Thymus (tissue), 11 donors: ENCODE measurements around the gene GDPD5. TPM values are rescaled to one million over a fixed set of nuclear protein-coding genes. Genes with fewer than 3 reads are reported as not detected.

Source experiments
- DNase-seq, 9 donors: peaks; one replicate each; pipeline ENCODE4 v3.0.0-alpha.2; 2013; ENCODE audit warnings: low spot score in 9 of 9, low read depth in 6 of 9, missing footprints in 1 of 9
- H3K27ac ChIP-seq, 2 donors: one replicate each; pipeline ENCODE4 v1.5.1; 2013; ENCODE audit warnings: control low read depth in 1 of 2, low read depth in 1 of 2, low read length in 1 of 2, mild to moderate bottlenecking in 1 of 2, moderate library complexity in 1 of 2
- H3K27me3 ChIP-seq, 2 donors: one replicate each; pipeline ENCODE4 v1.5.1; 2013; ENCODE audit warnings: low read length in 1 of 2; ENCODE audit not compliant: control insufficient read depth in 2 of 2, insufficient read depth in 1 of 2
- H3K36me3 ChIP-seq, 2 donors: one replicate each; pipeline ENCODE4 v1.5.1; 2013; ENCODE audit warnings: low read length in 1 of 2, mild to moderate bottlenecking in 1 of 2, moderate library complexity in 1 of 2; ENCODE audit not compliant: control insufficient read depth in 2 of 2, insufficient read depth in 2 of 2
- H3K4me1 ChIP-seq, 2 donors: one replicate each; pipeline ENCODE4 v1.5.1; 2013; ENCODE audit warnings: low read length in 2 of 2; ENCODE audit not compliant: control insufficient read depth in 2 of 2, insufficient read depth in 2 of 2
- H3K4me3 ChIP-seq, 2 donors: one replicate each; pipeline ENCODE4 v1.5.1; 2013; ENCODE audit warnings: low read length in 2 of 2, control low read depth in 1 of 2, mild to moderate bottlenecking in 1 of 2
- H3K9me3 ChIP-seq, 2 donors: one replicate each; pipeline ENCODE4 v1.5.1; 2013; ENCODE audit warnings: low read length in 1 of 2, mild to moderate bottlenecking in 1 of 2; ENCODE audit not compliant: control insufficient read depth in 2 of 2, insufficient read depth in 1 of 2
- WGBS: extraction: QIAGEN DNeasy Blood & Tissue Kit; methylation state at CpG from one replicate; pipeline ENCODE4 v1.1.7; 2013; 5-methylcytosine and 5-hydroxymethylcytosine counted together
- polyA plus RNA-seq: library from polyadenylated mRNA; stranded (reverse); fragments of 200-250 nt; gene quantifications from one replicate; pipeline ENCODE4 v1.2.3, GENCODE V29; 2013
- total RNA-seq: library from RNA; stranded (reverse); fragments of 120-200 nt; gene quantifications from one replicate; pipeline ENCODE4 v1.2.4, GENCODE V29; 2013
- donor health status: healthy.

The GDPD5 gene
- total and polyA plus RNA-seq, 2 donors: 3.1 to 25.3 TPM

GRCh38 chr11:75560644-75561043 lies 34.9 kb upstream of the GDPD5 start:
- DNase-seq: no peak
- Histone ChIP-seq H3K4me1 (peaks cover 5 to 59% of the 10 kb centered on the region in 2 donors), H3K4me3 (no peak overlapping the region), H3K27ac (no peak overlapping the region), H3K9me3 (no peaks in the 10 kb centered on the region), H3K36me3 (no peaks in the 10 kb centered on the region), H3K27me3 (peaks cover 0 to 4% of the 10 kb centered on the region in 2 donors)
- WGBS: 91% methylated on average over 1 of the region's 1 CpG

GRCh38 chr11:75558939-75559843 lies 33.5 kb upstream of the GDPD5 start:
- Histone ChIP-seq H3K27me3 (peaks cover 0 to 4% of the 10 kb centered on the region in 2 donors), H3K4me1 (peaks cover 5 to 57% of the 10 kb centered on the region in 2 donors), H3K9me3 (peaks cover 0 to 4% of the 10 kb centered on the region in 2 donors), H3K36me3 (no peaks in the 10 kb centered on the region), H3K4me3 (no peak overlapping the region), H3K27ac (peak overlapping the region; percentile 58 to 73)
- no peak for DNase-seq
- 86% methylated on average over 8 of the region's 8 CpGs for WGBS

DNA sequence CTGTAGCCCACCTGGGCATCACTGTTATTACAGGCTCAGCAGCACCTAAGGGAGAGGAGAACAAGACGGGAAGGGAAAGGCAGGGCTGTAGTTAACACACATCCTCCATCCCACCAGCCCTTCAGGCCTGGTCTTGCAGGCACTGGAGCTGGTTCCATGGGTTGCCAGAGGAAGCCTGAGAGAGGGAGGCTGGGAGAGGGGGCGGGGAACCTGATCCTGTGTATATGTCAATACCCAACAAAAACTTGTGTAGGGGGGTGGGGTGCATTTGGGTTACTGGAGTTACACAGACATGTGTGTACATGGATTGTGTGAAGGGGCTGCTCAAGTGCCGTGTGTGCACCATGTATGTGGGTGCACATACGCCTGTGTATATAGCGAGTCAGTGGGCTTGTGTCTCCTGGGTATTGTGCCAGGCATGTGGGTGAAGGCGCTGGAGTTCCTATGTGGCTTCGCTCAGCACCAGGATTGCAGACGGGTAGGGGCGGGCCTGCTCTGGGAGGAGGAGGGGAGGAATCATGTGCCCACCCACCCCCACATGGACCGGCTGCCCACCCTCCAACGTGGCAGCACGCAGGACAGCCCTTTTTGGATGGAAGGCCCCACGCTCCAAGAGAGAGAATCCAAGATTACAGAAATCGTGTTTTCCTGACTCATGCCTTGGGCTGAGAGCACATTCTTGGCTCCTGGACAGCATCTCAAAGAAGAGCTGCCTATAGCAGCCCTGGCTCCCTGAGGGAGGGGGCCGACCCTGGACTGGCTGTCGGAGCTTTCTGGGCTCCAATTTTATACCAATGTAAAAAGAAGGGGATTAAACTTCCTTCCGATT lies 32.1 kb upstream of the GDPD5 start:
- Histone ChIP-seq H3K9me3 (peaks cover 0 to 6% of the 10 kb centered on the region in 2 donors), H3K4me3 (no peak overlapping the region), H3K4me1 (peaks cover 5 to 48% of the 10 kb centered on the region in 2 donors), H3K27ac (peak overlapping the region; percentile 54 to 73), H3K36me3 (no peaks in the 10 kb centered on the region), H3K27me3 (peaks cover 0 to 4% of the 10 kb centered on the region in 2 donors)
- DNase-seq: no peak
- 91% methylated on average over 17 of the region's 17 CpGs for WGBS

DNA sequence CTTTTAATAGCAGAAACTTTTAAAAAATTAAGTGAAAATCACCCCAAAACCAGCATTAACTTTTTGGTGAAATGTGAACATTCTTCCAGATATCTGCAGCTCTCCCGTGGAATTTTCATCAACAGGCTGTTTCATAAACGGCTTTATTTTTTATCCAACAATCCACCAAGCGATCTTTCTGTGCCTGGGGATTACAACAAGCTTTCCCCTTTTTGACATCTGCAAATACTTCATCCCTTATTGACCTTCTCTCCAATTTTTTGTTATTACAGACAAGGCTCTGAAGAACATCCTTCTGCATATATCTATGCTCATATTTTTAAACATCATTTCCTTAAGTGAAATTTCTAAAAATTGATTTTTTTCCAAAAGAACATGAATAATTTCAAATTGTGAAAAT lies 30.5 kb upstream of the GDPD5 start:
- peaks cover 0 to 39% of the 10 kb centered on the region in 2 donors for H3K4me1 ChIP-seq
- peaks cover 0 to 6% of the 10 kb centered on the region in 2 donors for H3K9me3 ChIP-seq
- H3K27ac ChIP-seq: no peak overlapping the region
- WGBS: 98% methylated on average over 3 of the region's 3 CpGs
- no peak for DNase-seq
- H3K4me3 ChIP-seq: no peak overlapping the region
- H3K36me3 ChIP-seq: no peaks in the 10 kb centered on the region
- peaks cover 0 to under 1% of the 10 kb centered on the region in 2 donors for H3K27me3 ChIP-seq

DNA sequence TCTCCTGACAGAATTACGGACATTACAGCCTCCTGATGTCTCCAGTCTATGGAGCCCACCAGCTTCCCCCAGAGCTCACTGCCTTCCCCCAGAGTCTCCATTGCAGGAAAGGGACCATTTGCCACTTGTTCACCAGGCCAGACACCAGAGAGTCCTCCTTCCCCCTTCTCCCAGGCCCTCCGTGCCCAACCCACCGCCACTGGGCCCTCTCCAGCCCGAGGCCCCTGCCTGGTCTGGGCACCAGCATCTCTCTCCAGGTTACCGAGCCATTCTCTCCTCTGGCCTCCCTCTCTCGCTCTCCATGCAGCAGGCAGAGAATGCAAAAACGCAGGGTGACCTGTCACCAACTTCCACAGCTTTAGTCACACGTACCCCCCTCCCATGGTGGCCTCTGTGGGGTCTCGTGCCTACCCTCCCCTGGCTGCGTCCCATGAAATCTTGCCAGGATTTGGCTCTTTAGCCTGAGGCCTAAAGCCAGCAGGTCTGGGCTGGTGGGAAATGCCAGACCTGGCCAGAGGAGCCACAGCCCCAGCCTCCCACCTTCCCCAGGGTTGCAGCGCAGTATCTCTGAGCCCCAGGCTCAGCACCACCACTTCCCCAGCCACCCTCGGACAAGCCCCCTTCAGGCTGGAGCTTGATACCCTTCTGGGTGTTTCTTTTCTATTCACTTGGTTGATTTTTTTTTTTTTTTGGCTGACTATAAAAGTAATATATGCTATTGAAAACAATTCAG lies 29.5 kb upstream of the GDPD5 start:
- Histone ChIP-seq H3K27ac (peak overlapping the region in 1 of 2 donors; percentile 71), H3K27me3 (no peaks in the 10 kb centered on the region), H3K36me3 (no peaks in the 10 kb centered on the region), H3K4me3 (no peak overlapping the region), H3K4me1 (peaks cover 0 to 34% of the 10 kb centered on the region in 2 donors), H3K9me3 (peaks cover 0 to 6% of the 10 kb centered on the region in 2 donors)
- WGBS: 93% methylated on average over 12 of the region's 12 CpGs
- no peak for DNase-seq

- no peaks in the 10 kb centered on the region for H3K36me3 ChIP-seq
- H3K9me3 ChIP-seq: peaks cover 0 to 6% of the 10 kb centered on the region in 2 donors
- 87% methylated on average over 21 of the region's 21 CpGs for WGBS
- H3K4me1 ChIP-seq: peaks cover 0 to 29% of the 10 kb centered on the region in 2 donors
- H3K27me3 ChIP-seq: no peaks in the 10 kb centered on the region
- no peak overlapping the region for H3K4me3 ChIP-seq
- H3K27ac ChIP-seq: peak overlapping the region in 1 of 2 donors; percentile 71
- DNase-seq: peak in 1 of 9 donors; percentile 22
Observed at GRCh38 chr11:75554258-75555022, 28.7 kb upstream of the GDPD5 start.

GRCh38 chr11:75553889-75554257 lies 28.1 kb upstream of the GDPD5 start:
- peak overlapping the region; percentile 13 to 57 for H3K27ac ChIP-seq
- WGBS: 89% methylated on average over 1 of the region's 1 CpG
- H3K4me1 ChIP-seq: peaks cover 0 to 24% of the 10 kb centered on the region in 2 donors
- DNase-seq: no peak
- H3K27me3 ChIP-seq: no peaks in the 10 kb centered on the region
- peaks cover 0 to 6% of the 10 kb centered on the region in 2 donors for H3K9me3 ChIP-seq
- no peak overlapping the region for H3K4me3 ChIP-seq
- no peaks in the 10 kb centered on the region for H3K36me3 ChIP-seq

- no peaks in the 10 kb centered on the region for H3K27me3 ChIP-seq
- WGBS: 98% methylated on average over 6 of the region's 6 CpGs
- no peak overlapping the region for H3K4me3 ChIP-seq
- H3K27ac ChIP-seq: no peak overlapping the region
- DNase-seq: no peak
- no peaks in the 10 kb centered on the region for H3K36me3 ChIP-seq
- peaks cover 0 to 6% of the 10 kb centered on the region in 2 donors for H3K9me3 ChIP-seq
- H3K4me1 ChIP-seq: peaks cover 0 to 20% of the 10 kb centered on the region in 2 donors
Observed at GRCh38 chr11:75553182-75553581, 27.4 kb upstream of the GDPD5 start.
